Mesendoderm (in vitro differentiated cells): ENCODE measurements around the gene IFNE.
A peak's percentile ranks its signal among the peaks of the same experiment; 100 is the strongest.

Experiments used
- DNase-seq: peaks from one replicate; pipeline ENCODE4 v3.0.0; 2013
- H2AK5ac ChIP-seq: 2 replicates; pipeline ENCODE4 v1.6.1; 2013; ENCODE audit warnings: low read length, inconsistent platforms
- H2BK120ac ChIP-seq: 2 replicates; pipeline ENCODE4 v1.6.1; 2013; ENCODE audit warnings: low read depth, mild to moderate bottlenecking, low read length, moderate library complexity, mixed read lengths
- H2BK15ac ChIP-seq: replicated peaks from 2 replicates; pipeline ENCODE4 v1.6.1; 2013; ENCODE audit warnings: low read depth, mild to moderate bottlenecking, moderate library complexity
- H2BK5ac ChIP-seq: 2 replicates; pipeline ENCODE4 v1.6.1; 2013; ENCODE audit warnings: low read length, inconsistent platforms
- H3K18ac ChIP-seq: 2 replicates; pipeline ENCODE4 v1.6.1; 2013; ENCODE audit warnings: mild to moderate bottlenecking, low read length, mixed read lengths
- H3K23ac ChIP-seq: one replicate; pipeline ENCODE4 v1.6.1; 2013; ENCODE audit warnings: low read length
- H3K27ac ChIP-seq: 2 replicates; pipeline ENCODE4 v1.5.1; 2013; ENCODE audit warnings: low read depth, mild to moderate bottlenecking, inconsistent platforms, low read length, moderate library complexity
- H3K27me3 ChIP-seq: 2 replicates; pipeline ENCODE4 v1.6.1; 2013; ENCODE audit warnings: low read length, control low read depth, mild to moderate bottlenecking, inconsistent platforms; ENCODE audit not compliant: insufficient read depth, poor library complexity
- H3K36me3 ChIP-seq: 2 replicates; pipeline ENCODE4 v1.6.1; 2013; ENCODE audit warnings: low read length, inconsistent platforms; ENCODE audit not compliant: control insufficient read depth, insufficient read depth
- H3K4ac ChIP-seq: one replicate; pipeline ENCODE4 v1.6.1; 2013; ENCODE audit warnings: low read depth, mild to moderate bottlenecking, low read length, moderate library complexity
- H3K4me1 ChIP-seq: 2 replicates; pipeline ENCODE4 v1.6.1; 2013; ENCODE audit warnings: low read depth, low read length, inconsistent platforms; ENCODE audit not compliant: control insufficient read depth
- H3K4me2 ChIP-seq: 2 replicates; pipeline ENCODE4 v1.6.1; 2013; ENCODE audit warnings: low read length
- H3K4me3 ChIP-seq: 2 replicates; pipeline ENCODE4 v1.5.1; 2013; ENCODE audit warnings: mild to moderate bottlenecking, low read length
- H3K56ac ChIP-seq: one replicate; pipeline ENCODE4 v1.6.1; 2013; ENCODE audit warnings: low read length
- H3K79me1 ChIP-seq: 2 replicates; pipeline ENCODE4 v1.6.1; 2013; ENCODE audit warnings: low read length, inconsistent platforms
- H3K79me2 ChIP-seq: 2 replicates; pipeline ENCODE4 v1.6.1; 2013; ENCODE audit warnings: mild to moderate bottlenecking, low read length; ENCODE audit not compliant: control insufficient read depth, insufficient read depth
- H3K9ac ChIP-seq: 2 replicates; pipeline ENCODE4 v1.6.1; 2013; ENCODE audit warnings: low read length, inconsistent platforms
- H4K5ac ChIP-seq: one replicate; pipeline ENCODE4 v1.6.1; 2013; ENCODE audit warnings: low read length
- H4K8ac ChIP-seq: one replicate; pipeline ENCODE4 v1.6.1; 2013; ENCODE audit warnings: low read depth, mild to moderate bottlenecking, control low read depth, low read length, moderate library complexity
- WGBS: extraction: QIAGEN DNeasy Blood & Tissue Kit; methylation state at CpG from one replicate; pipeline ENCODE4 v1.1.7; 2013; ENCODE audit warnings: low lambda C conversion rate, missing lambda C conversion rate; ENCODE audit not compliant: insufficient coverage; ENCODE audit errors: extremely low coverage; 5-methylcytosine and 5-hydroxymethylcytosine counted together

IFNE gene

GRCh38 chr9:21481470-21482056 lies 550 bp downstream of the IFNE start:
- H4K8ac ChIP-seq: no peak overlapping the region
- no peaks in the 10 kb centered on the region for H3K4me1 ChIP-seq
- H3K4me3 ChIP-seq: no peak overlapping the region
- no peak overlapping the region for H3K4me2 ChIP-seq
- no peak overlapping the region for H3K18ac ChIP-seq
- no peak overlapping the region for H2BK5ac ChIP-seq
- no peak overlapping the region for H3K23ac ChIP-seq
- H2AK5ac ChIP-seq: no peak overlapping the region
- no peak overlapping the region for H2BK15ac ChIP-seq
- no peaks in the 10 kb centered on the region for H3K36me3 ChIP-seq
- no peaks in the 10 kb centered on the region for H3K79me2 ChIP-seq
- H3K27ac ChIP-seq: no peak overlapping the region
- H3K9ac ChIP-seq: no peak overlapping the region
- H3K79me1 ChIP-seq: no peaks in the 10 kb centered on the region
- no CpG with 5 or more reads among the region's 1 CpG for WGBS
- H4K5ac ChIP-seq: no peak overlapping the region
- no peaks in the 10 kb centered on the region for H3K27me3 ChIP-seq
- H3K4ac ChIP-seq: no peak overlapping the region
- H3K56ac ChIP-seq: no peak overlapping the region
- DNase-seq: no peak
- no peak overlapping the region for H2BK120ac ChIP-seq

DNA sequence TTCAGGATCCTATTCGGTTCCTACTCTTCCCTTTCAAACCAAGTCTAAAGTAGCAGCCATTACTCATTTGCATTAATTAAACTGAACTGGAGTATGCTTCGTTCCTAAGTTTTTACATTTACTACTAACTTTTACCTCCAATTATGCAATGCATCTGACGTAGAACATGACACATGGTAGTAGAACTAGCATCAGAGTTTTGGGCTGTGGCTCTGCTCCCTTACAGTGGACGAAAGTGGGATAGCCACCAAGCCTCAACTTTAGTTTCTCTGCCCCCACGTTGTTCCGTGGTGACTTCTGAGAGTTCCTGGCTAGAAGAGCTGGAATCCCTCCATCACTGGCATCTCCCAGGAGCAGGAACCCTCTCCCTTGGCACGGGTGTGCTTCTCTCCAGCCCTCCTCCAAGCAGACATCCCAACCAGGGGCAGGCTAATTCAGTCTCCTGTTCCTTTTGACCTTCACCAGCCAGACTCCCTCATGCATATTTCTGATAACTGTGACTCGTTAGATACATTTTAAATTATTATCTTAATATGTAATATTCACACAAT lies 2.9 kb downstream of the IFNE start:
- Histone ChIP-seq H3K23ac (no peak overlapping the region), H4K5ac (no peak overlapping the region), H2AK5ac (no peak overlapping the region), H3K4me1 (no peaks in the 10 kb centered on the region), H3K9ac (no peak overlapping the region), H2BK120ac (no peak overlapping the region), H4K8ac (no peak overlapping the region), H3K27ac (no peak overlapping the region), H3K27me3 (no peaks in the 10 kb centered on the region), H3K79me1 (no peaks in the 10 kb centered on the region), H3K56ac (no peak overlapping the region), H2BK5ac (no peak overlapping the region), H3K4ac (no peak overlapping the region), H3K79me2 (no peaks in the 10 kb centered on the region), H3K4me3 (no peak overlapping the region), H3K4me2 (no peak overlapping the region), H3K36me3 (no peaks in the 10 kb centered on the region), H3K18ac (no peak overlapping the region), H2BK15ac (no peak overlapping the region)
- WGBS: no CpG with 5 or more reads among the region's 8 CpGs
- DNase-seq: no peak

DNA sequence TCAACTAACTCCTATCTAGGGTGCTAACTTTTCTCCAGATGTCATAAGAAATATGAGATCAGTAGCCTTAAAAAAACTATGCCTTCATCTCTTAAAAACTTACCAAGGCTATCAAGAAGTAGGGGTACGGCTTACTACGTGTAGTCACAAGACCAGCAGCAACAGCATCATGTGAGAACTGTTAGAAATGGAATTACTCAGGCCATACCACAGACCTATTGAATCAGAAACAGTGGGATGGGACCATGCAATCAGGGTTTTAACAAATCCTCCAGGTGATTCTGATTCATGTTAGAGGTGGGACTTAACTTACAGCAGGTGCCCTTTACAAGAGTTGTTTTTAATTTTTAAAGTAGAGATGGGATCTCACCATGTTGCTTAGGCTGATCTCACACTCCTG lies 4.6 kb downstream of the IFNE start:
- no CpG with 5 or more reads among the region's 2 CpGs for WGBS
- Histone ChIP-seq H4K5ac (no peak overlapping the region), H2BK15ac (no peak overlapping the region), H3K79me1 (no peaks in the 10 kb centered on the region), H3K4ac (no peak overlapping the region), H2BK120ac (no peak overlapping the region), H3K27ac (no peak overlapping the region), H3K79me2 (no peaks in the 10 kb centered on the region), H3K4me3 (no peak overlapping the region), H4K8ac (no peak overlapping the region), H3K4me1 (no peaks in the 10 kb centered on the region), H3K27me3 (no peaks in the 10 kb centered on the region), H3K23ac (no peak overlapping the region), H2AK5ac (no peak overlapping the region), H3K56ac (no peak overlapping the region), H3K36me3 (no peaks in the 10 kb centered on the region), H2BK5ac (no peak overlapping the region), H3K4me2 (no peak overlapping the region), H3K18ac (no peak overlapping the region), H3K9ac (no peak overlapping the region)
- DNase-seq: no peak

DNA sequence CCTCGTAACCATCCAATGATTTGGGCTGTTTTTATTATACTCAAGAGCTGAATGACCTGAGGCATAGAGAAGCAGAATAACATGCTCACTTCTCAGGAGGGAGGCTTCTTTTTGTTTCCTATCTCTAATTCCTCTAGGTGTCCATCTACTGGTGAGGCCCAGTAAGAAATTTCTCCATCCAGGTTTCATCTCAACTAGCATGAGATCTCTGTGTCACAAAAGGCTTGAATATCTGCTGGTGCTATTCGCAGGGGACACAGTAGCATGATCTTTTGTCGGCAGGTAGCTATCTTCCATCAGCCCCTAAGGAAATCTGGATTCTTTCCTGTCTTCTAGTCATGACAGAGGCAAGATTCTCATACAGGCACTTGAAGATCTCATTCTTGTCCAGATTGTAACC lies 8.9 kb downstream of the IFNE start:
- H3K4me1 ChIP-seq: no peaks in the 10 kb centered on the region
- no peaks in the 10 kb centered on the region for H3K79me2 ChIP-seq
- no peak overlapping the region for H3K27ac ChIP-seq
- H3K23ac ChIP-seq: no peak overlapping the region
- H3K9ac ChIP-seq: no peak overlapping the region
- H3K4me2 ChIP-seq: no peak overlapping the region
- H2AK5ac ChIP-seq: no peak overlapping the region
- H3K4ac ChIP-seq: no peak overlapping the region
- no peak overlapping the region for H2BK120ac ChIP-seq
- no peak overlapping the region for H3K56ac ChIP-seq
- no peaks in the 10 kb centered on the region for H3K27me3 ChIP-seq
- H3K4me3 ChIP-seq: no peak overlapping the region
- H4K5ac ChIP-seq: no peak overlapping the region
- WGBS: no CpG with 5 or more reads among the region's 3 CpGs
- no peak overlapping the region for H3K18ac ChIP-seq
- no peaks in the 10 kb centered on the region for H3K36me3 ChIP-seq
- H3K79me1 ChIP-seq: no peaks in the 10 kb centered on the region
- peak; percentile 48 for DNase-seq
- no peak overlapping the region for H4K8ac ChIP-seq
- H2BK15ac ChIP-seq: no peak overlapping the region
- no peak overlapping the region for H2BK5ac ChIP-seq

DNA sequence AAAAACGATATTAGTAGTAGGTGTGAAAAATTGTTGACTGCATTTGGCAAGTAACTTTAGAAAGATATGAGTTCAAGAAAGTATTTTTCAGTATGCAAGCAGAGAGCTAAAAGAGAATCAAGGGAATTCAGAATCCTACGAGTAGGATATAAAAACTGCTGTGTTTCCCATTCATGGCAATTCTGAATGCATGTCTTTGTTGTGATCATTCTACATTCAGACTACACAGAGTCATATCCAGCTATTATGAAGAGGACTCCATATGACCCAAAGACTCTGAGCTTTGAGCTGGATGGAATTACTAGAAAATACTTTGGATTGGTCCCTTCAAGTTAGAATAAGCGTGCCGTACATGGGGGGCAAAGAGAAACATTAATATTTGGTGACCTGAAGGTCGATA lies 12.0 kb downstream of the IFNE start:
- WGBS: 100% methylated on average over 1 of the region's 5 CpGs
- H3K4ac ChIP-seq: no peak overlapping the region
- DNase-seq: no peak

DNA sequence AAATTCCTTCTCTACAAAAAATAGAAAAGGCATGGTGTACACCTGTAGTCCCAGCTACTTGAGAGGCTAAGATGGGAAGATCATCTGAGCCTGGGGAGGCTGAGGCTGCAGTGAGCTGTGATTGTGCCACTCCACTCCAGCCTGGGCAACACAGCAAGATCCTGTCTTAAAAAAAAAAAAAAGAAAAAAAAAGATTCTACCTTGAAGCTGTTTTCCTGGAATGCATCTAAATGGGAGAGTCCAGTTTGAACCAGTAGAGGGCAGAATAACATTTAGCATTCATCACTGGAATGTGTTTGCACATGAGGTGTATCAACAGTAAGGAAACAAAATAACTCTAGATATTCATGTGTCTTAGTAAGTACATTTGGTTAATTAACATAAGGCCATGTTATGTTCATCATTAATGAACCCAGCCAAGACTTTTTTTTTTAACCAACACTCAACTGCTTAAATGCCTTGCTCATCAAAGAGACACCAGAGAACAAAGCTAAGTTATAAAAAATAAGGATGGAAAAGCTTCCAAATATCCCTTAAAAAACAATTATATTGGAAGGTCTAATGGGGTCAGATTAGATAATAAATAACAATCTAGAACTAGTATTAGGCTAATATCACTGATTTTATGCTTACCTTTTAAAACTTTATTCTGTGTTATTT lies 16.1 kb downstream of the IFNE start:
- no peak overlapping the region for H4K8ac ChIP-seq
- no peaks in the 10 kb centered on the region for H3K27me3 ChIP-seq
- no peak overlapping the region for H3K27ac ChIP-seq
- no peak overlapping the region for H3K56ac ChIP-seq
- H3K4ac ChIP-seq: no peak overlapping the region
- no peak overlapping the region for H3K18ac ChIP-seq
- no peak overlapping the region for H2BK120ac ChIP-seq
- H3K79me1 ChIP-seq: no peaks in the 10 kb centered on the region
- H2AK5ac ChIP-seq: no peak overlapping the region
- H3K79me2 ChIP-seq: no peaks in the 10 kb centered on the region
- no peak overlapping the region for H3K4me3 ChIP-seq
- H3K36me3 ChIP-seq: no peaks in the 10 kb centered on the region
- no peak overlapping the region for H2BK15ac ChIP-seq
- no peaks in the 10 kb centered on the region for H3K4me1 ChIP-seq
- H3K23ac ChIP-seq: no peak overlapping the region
- no peak overlapping the region for H3K9ac ChIP-seq
- H4K5ac ChIP-seq: no peak overlapping the region
- peak; percentile 77 for DNase-seq
- no peak overlapping the region for H2BK5ac ChIP-seq
- H3K4me2 ChIP-seq: no peak overlapping the region

More for the DNA sequence above, 12.0 kb downstream of the IFNE start:
- Histone ChIP-seq H3K23ac (no peak overlapping the region), H3K27ac (no peak overlapping the region), H3K9ac (no peak overlapping the region), H3K56ac (no peak overlapping the region), H3K79me1 (no peaks in the 10 kb centered on the region), H2BK5ac (no peak overlapping the region), H2BK120ac (no peak overlapping the region), H3K18ac (no peak overlapping the region), H3K79me2 (no peaks in the 10 kb centered on the region), H2BK15ac (no peak overlapping the region), H3K4me2 (no peak overlapping the region), H4K8ac (no peak overlapping the region), H4K5ac (no peak overlapping the region), H3K4me3 (no peak overlapping the region), H2AK5ac (no peak overlapping the region), H3K4me1 (no peaks in the 10 kb centered on the region), H3K27me3 (no peaks in the 10 kb centered on the region), H3K36me3 (no peaks in the 10 kb centered on the region)
